MM.1S (cell line): Measurements from ENCODE around the gene MMADHC.

Experiments used
- DNase-seq: peaks from one replicate; pipeline ENCODE4 v3.0.0-alpha.2; 2015
- H2AFZ ChIP-seq: fragments of 300-600 bp; sonication (generic); 2 replicates; pipeline ENCODE4 v1.6.0; 2016; ENCODE audit warnings: antibody characterized with exemption, low read length
- H3F3A ChIP-seq: fragments of 300-600 bp; sonication (generic); 2 replicates; pipeline ENCODE4 v1.6.1; 2016; ENCODE audit warnings: mild to moderate bottlenecking, antibody characterized with exemption, low read length, moderate library complexity, mixed read lengths; ENCODE audit not compliant: insufficient read depth
- H3K27ac ChIP-seq: fragments of 300-600 bp; sonication (generic); 2 replicates; pipeline ENCODE4 v1.5.1; 2016; ENCODE audit warnings: mild to moderate bottlenecking, low read length
- H3K27me3 ChIP-seq: fragments of 300-600 bp; sonication (generic); replicated peaks from 2 replicates; pipeline ENCODE4 v1.6.0; 2016; ENCODE audit warnings: low read length; ENCODE audit not compliant: insufficient read depth
- H3K36me3 ChIP-seq: fragments of 300-600 bp; sonication (generic); replicated peaks from 2 replicates; pipeline ENCODE4 v1.6.1; 2016; ENCODE audit warnings: mild to moderate bottlenecking, low read length, mixed read lengths; ENCODE audit not compliant: insufficient read depth
- H3K4me1 ChIP-seq: fragments of 300-600 bp; sonication (generic); 2 replicates; pipeline ENCODE4 v1.6.1; 2016; ENCODE audit warnings: low read length, mixed read lengths
- H3K4me2 ChIP-seq: fragments of 300-600 bp; sonication (generic); 2 replicates; pipeline ENCODE4 v1.6.0; 2016; ENCODE audit warnings: low read depth, low read length
- H3K4me3 ChIP-seq: fragments of 300-600 bp; sonication (generic); 2 replicates; pipeline ENCODE4 v1.5.1; 2016; ENCODE audit warnings: low read length, mixed read lengths
- H3K79me2 ChIP-seq: fragments of 300-600 bp; sonication (generic); 2 replicates; pipeline ENCODE4 v1.6.1; 2016; ENCODE audit warnings: mixed run types, low read length, mixed read lengths
- H3K9ac ChIP-seq: fragments of 300-600 bp; sonication (generic); 2 replicates; pipeline ENCODE4 v1.6.1; 2016; ENCODE audit warnings: low read length, mixed read lengths
- H3K9me2 ChIP-seq: fragments of 300-600 bp; sonication (generic); replicated peaks from 2 replicates; pipeline ENCODE4 v1.6.1; 2016; ENCODE audit warnings: mild to moderate bottlenecking, low read length, mixed read lengths; ENCODE audit not compliant: insufficient read depth
- H3K9me3 ChIP-seq: fragments of 300-600 bp; sonication (generic); replicated peaks from 2 replicates; pipeline ENCODE4 v1.6.1; 2016; ENCODE audit warnings: mild to moderate bottlenecking, low read length, mixed read lengths; ENCODE audit not compliant: insufficient read depth
- H4K20me1 ChIP-seq: fragments of 300-600 bp; sonication (generic); 2 replicates; pipeline ENCODE4 v1.6.1; 2016; ENCODE audit warnings: mild to moderate bottlenecking, low read length, moderate library complexity, mixed read lengths; ENCODE audit not compliant: insufficient read depth
- CTCF ChIP-seq: fragments of 300-600 bp; sonication (generic); IDR thresholded peaks from 2 replicates; pipeline ENCODE4 v1.5.1; 2016; ENCODE audit warnings: antibody characterized with exemption, low read length, mixed read lengths
- EZH2 ChIP-seq: fragments of 300-600 bp; sonication (generic); optimal IDR thresholded peaks from 2 replicates; pipeline ENCODE3; 2017; ENCODE audit warnings: low read depth, mild to moderate bottlenecking, antibody characterized with exemption, low read length, mixed read lengths
- EZH2phosphoT487 ChIP-seq: fragments of 300-600 bp; sonication (generic); IDR thresholded peaks from 2 replicates; pipeline ENCODE4 v1.6.1; 2018; ENCODE audit warnings: antibody characterized with exemption, low read length

The MMADHC gene

DNA sequence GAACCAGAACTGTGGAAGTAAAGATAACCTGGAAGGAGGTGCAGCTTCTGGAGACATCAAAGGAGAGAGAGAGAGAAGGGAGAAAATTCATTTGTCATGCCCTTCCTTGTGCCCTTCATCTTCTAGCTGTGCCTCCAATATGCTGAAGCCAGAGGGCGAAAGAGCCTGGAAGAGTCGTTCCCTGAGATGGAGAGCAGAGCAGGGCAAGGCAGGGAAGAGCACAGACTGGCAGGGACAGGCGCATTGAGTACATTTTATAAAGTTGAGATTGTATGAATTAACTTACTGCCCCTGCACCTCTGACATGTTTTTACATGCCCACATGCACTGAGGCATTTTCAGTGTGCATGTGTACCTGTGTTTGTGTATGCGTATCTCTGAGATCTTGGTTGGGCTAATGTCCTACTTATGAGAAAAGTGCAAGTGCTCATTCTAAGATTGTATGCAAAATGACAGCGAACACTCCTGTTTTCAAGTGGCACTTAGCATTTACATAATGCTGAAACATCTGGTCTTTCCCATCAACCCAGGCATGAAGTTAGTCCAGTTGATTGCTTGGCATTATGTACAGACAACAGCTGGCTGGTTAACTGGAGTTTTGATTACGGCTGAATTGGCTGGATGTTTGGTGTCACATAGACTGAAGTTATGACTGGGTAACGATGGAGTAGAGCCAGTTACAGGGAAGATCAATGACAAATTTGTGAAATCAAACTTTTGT, 23.7 kb upstream of the MMADHC start:
- no peak overlapping the region for H3K4me2 ChIP-seq
- H4K20me1 ChIP-seq, result no peaks in the 10 kb centered on the region
- no peak overlapping the region for H2AFZ ChIP-seq
- H3K27me3 ChIP-seq, result no peaks in the 10 kb centered on the region
- no peaks in the 10 kb centered on the region for H3K9me2 ChIP-seq
- H3K9ac ChIP-seq, result no peak overlapping the region
- DNase-seq, result no peak
- H3F3A ChIP-seq, result no peaks in the 10 kb centered on the region
- no peaks in the 10 kb centered on the region for H3K36me3 ChIP-seq
- no peak overlapping the region for H3K27ac ChIP-seq
- H3K4me3 ChIP-seq, result no peak overlapping the region
- H3K4me1 ChIP-seq, result no peaks in the 10 kb centered on the region
- H3K9me3 ChIP-seq, result no peaks in the 10 kb centered on the region
- TF ChIP-seq CTCF, result no peak
- TF ChIP-seq EZH2, result no peak
- TF ChIP-seq EZH2phosphoT487, result no peak
- H3K79me2 ChIP-seq, result no peaks in the 10 kb centered on the region

DNA sequence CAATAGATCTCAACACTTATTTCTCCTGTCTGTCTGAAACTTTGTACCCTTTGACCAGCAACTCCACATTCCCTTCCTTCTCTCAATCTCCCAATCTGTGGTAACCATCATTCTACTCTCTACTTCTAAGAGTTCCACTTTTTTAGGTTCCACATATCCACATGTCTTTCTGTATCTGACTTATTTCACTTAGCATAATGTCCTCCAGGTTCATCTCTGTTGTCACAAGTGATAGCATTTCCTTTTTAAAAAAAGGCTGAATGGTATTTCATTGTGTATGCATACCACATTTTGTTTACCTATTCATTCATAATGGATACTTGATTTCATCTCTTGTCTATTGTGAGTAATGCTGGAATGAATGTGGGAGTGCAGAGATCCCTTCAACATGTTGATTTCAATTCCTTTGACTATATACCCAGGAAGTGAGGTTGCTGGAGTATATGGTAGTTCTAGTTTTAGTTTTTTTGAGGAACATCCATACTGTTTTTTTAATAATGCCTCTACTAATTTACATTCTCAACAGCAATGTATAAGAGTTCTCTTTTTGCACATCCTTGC, 18.8 kb upstream of the MMADHC start:
- Histone ChIP-seq H3K4me3 (no peak overlapping the region), H4K20me1 (no peaks in the 10 kb centered on the region), H3K79me2 (no peaks in the 10 kb centered on the region), H3K9me3 (no peaks in the 10 kb centered on the region), H3K9ac (no peak overlapping the region), H2AFZ (no peak overlapping the region), H3K4me1 (no peaks in the 10 kb centered on the region), H3K4me2 (no peak overlapping the region), H3F3A (no peaks in the 10 kb centered on the region), H3K9me2 (no peaks in the 10 kb centered on the region), H3K27ac (no peak overlapping the region), H3K27me3 (no peaks in the 10 kb centered on the region), H3K36me3 (no peaks in the 10 kb centered on the region)
- no peak for DNase-seq
- TF ChIP-seq EZH2 (no peak), CTCF (no peak), EZH2phosphoT487 (no peak)

DNA sequence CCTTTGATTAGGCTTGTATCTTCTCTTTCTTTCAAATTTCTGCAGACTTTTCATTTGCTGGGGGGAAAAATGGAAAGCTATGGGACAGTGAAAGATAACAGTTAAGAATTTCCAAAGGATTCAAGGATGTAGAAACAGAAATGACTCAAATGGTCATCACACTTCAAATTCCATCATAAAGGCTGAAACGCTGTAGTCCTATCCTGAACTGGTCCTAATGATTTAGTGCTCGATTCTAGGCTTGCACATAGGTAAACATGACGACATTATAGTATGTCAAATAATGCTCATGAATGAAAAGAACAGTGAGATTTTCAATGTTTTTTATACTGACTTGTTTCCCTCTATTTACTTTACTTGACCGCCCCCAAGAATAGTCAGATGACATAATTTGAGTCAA, 15.7 kb upstream of the MMADHC start:
- no peaks in the 10 kb centered on the region for H3F3A ChIP-seq
- no peak overlapping the region for H2AFZ ChIP-seq
- no peak overlapping the region for H3K4me2 ChIP-seq
- H3K27ac ChIP-seq, result no peak overlapping the region
- no peak for DNase-seq
- H3K9ac ChIP-seq, result no peak overlapping the region
- H3K36me3 ChIP-seq, result no peaks in the 10 kb centered on the region
- H3K79me2 ChIP-seq, result no peaks in the 10 kb centered on the region
- no peaks in the 10 kb centered on the region for H3K4me1 ChIP-seq
- TF ChIP-seq CTCF, result no peak
- TF ChIP-seq EZH2phosphoT487, result no peak
- no peak for TF ChIP-seq EZH2
- H3K9me3 ChIP-seq, result no peaks in the 10 kb centered on the region
- H3K27me3 ChIP-seq, result no peaks in the 10 kb centered on the region
- no peaks in the 10 kb centered on the region for H3K9me2 ChIP-seq
- no peak overlapping the region for H3K4me3 ChIP-seq
- no peaks in the 10 kb centered on the region for H4K20me1 ChIP-seq
